T-helper 9 cell (primary cell): ENCODE measurements around the gene VCX2.
"Not testable (repeated sequence)": the region's sequence is repeated elsewhere in the genome, so short reads cannot be mapped to it uniquely, and the experiment has no call there.

Source experiments
- DNase-seq: peaks from one replicate; pipeline ENCODE4 v3.0.0-alpha.2; 2020
- total RNA-seq, 2 donors: gene quantifications; one replicate each; lab custom pipeline; 2026; lab: John Stamatoyannopoulos, UW

VCX2 gene
- 0 reads per million in 2 donors for total RNA-seq

- DNase-seq: not testable (repeated sequence)
These were observed at the start of gene VCX2 for GRCh38 chrX:8171169-8171568. Gene VCX2 (minus strand): TSS chrX:8171267. CDS start chrX:8170643, 624 bp downstream.

DNA sequence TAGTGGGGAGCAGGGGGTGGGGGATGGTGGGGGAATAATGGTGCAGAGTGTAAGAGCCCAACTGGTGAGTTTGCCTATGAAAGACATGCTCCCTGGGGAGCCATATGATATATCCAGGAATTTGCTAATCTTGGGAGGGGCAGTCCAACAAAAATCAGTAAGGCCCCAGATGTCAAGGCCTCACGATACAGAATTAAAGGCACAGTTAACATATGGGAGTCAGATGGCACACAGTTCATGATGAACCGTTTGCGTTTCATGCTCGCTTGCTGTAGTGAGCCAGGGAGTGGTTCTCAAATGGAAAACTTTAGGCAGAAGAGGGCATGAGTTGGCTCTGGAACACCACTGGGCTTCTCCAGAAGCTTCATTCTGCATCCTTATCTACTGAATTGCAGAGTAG, 33.9 kb upstream of the VCX2 start:
- no peak for DNase-seq

DNA sequence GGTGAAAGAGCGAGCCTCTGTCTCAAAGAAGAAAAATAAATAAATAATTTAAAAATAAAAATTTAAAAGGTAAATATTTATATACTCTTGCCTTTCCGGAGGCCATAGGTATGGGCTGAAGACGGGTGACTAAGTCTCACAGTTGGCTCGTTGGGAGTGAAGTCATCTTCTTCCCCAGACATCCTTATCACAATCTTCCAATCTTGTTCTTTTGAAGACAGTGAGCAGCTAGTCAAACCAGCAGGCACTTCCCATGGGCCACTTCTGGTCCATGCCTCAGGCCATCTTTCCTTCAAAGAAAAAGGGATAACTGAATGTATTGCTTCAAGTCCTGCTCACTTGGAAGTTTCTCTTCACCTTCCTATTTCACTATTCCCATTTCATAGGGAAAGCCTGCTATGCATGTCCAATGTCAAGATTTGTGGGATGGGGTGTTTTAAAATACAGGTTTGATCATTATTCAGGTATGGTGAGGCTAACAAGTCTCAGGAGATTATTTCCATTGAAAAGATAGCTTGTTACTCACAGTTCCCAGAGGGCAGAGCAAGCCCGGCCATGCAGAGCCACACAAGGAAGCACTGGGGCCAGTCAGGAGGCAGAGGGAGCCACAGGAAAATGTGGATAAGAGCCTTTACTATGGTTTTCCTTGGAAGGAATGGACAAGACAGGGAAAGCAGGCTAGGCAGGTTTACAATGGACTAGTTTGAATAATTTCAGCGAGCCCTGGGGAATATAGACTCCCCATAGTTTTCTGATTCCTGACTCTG, 33.3 kb upstream of the VCX2 start:
- DNase-seq: no peak

DNA sequence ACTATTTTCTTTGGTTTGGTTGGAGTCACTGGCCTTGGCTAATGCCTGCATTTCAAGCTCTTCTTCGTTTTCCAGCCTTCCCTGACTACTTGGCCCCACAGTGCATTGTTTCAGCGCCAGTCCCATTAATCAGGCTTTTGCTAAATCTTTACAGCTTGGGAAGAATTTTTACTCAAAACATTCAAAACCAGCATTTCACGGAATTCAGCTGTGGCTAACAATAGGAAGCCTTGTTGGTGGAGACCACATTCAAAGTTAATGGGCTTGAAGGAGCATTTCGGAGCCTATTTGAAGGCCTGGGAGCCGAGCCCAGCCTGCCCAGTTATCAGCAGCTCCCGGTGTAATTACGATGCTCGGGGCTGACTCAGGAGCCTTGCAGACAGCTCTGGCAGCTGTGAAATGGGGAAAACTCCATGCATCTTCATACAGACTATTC, 30.8 kb upstream of the VCX2 start:
- no peak for DNase-seq

- DNase-seq: no peak
These were observed 25.7 kb upstream of the VCX2 start for GRCh38 chrX:8196776-8197175.

- no peak for DNase-seq
These were observed 23.1 kb upstream of the VCX2 start for GRCh38 chrX:8194216-8194615.

DNA sequence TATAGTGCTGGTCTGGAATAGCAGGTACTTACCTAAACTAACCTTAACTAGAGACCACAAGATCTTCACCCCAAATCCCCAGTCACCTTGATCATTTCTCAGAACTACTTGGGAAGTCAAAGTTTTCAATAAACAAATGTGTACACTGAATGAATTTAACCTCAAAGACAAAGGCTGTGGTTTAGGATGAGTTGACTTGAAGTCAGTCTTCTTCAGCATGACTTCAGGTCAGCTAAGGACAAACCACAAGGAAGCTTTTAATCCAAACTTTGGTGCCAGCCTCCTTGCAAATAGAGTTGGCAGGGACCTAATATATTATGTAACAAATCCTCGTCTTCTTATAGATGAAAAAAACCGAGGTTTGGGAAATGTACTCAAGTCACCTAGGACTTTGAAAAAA, 21.2 kb upstream of the VCX2 start:
- DNase-seq: no peak

DNA sequence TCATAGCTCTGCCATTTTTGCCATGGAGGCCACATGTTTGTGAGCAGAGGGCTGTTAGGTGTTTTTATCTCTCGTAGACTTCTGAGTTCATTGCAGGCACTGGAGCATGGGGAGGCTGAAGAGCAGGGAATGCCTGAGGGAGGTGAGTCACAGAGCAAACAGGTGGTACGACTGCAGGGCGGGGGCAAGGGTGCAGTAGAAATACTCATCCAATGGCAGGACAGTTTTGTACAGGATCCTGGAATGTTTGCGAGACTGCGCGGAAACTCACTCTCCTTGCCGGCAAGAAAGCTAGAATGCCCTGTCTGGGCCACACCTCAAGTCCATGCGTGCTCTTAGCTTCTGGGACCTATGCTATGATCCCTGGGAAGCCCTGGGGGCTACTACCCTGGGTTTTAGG, 20.0 kb upstream of the VCX2 start:
- no peak for DNase-seq

DNA sequence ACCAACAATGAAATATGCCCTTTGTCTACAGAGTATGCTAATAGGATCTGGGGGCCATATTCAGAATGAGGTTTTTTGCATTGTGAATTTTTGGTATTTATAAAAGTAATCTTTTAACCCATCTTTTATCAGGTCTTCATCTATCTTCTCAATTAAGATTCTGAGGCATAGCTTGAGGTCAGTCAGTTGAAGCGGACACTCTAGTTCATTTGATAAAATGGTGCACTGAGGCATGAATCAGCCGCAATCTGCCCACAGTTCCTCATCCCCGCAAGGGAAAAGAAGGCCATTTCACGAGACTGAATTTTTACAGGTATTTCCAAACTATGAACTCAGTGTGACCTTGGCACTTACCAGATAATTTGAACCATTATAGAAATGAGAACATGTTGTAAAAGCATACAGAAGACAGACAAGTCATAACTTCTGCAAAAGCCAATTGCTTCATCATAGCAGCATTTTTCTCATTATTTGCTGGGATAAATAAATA, 19.3 kb upstream of the VCX2 start:
- DNase-seq: no peak

GRCh38 chrX:8189096-8189830, 18.2 kb upstream of the VCX2 start:
- DNase-seq: no peak

GRCh38 chrX:8183346-8183745, 12.3 kb upstream of the VCX2 start:
- no peak for DNase-seq

DNA sequence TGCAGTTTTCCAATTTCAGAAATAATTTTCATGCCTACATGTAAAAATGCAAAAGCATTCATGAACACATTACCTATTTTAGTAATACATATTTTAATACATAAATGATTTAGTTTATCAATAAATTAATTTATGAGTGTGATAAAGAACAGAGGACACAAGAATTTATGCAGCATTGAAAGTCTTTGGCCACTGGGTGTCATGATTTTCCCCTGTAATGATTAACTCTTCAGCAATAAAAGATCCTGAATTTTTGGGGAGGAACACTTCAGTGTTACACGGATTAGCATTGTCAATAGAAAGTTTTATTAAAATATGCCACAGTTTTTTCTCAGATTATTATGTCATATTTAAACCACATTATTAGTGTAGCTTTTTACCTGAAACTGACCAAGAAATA, 8.6 kb upstream of the VCX2 start:
- no peak for DNase-seq

GRCh38 chrX:8154011-8154410, 17.1 kb downstream of the VCX2 start:
- DNase-seq: not testable (repeated sequence)

- DNase-seq: no peak
These were observed 23.8 kb downstream of the VCX2 start for GRCh38 chrX:8147226-8147625.

GRCh38 chrX:8144925-8145324, 26.1 kb downstream of the VCX2 start:
- no peak for DNase-seq

DNA sequence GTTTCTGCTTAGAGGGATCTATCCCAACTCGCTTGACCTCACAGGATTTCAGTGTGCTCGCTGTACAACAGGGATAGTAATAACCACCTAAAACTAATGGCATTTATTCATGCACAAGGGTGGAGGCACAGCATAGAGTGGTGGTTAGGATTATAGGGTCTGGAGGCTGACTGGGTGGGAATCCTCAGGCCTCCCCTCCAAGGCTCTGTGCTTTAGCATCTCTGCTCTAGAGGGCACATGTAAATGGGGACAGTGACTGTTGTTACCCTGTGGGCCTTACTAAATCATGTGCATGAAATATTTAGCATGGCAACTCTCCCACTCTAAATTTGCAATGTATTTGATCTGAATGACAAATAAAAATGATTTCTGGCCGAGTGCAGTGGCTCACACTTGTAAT, 29.2 kb downstream of the VCX2 start:
- DNase-seq: no peak

- DNase-seq: no peak
These were observed 29.9 kb downstream of the VCX2 start for GRCh38 chrX:8140986-8141744.

GRCh38 chrX:8139716-8140115, 31.4 kb downstream of the VCX2 start:
- DNase-seq: no peak

DNA sequence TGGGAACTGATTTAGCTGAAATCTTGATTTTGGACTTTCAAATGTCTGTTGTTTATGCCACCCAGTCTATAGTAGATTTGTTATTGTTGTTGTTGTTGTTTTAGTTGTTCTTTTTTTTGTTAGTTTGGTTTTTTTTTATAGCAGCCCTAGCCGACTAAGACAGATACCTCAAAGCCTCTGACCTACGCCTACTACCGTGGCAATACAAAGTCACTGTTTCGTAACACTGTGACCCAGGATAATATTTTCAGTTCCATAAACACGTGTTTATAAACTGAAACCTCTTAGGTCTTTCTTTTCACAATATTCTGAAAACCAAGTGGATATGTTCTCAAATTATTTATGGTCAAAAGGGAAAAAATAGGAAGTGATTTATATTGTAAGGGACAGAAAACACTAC, 32.8 kb downstream of the VCX2 start:
- no peak for DNase-seq

GRCh38 chrX:8126648-8127047, 44.4 kb downstream of the VCX2 start:
- no peak for DNase-seq

GRCh38 chrX:8126092-8126491, 45.0 kb downstream of the VCX2 start:
- DNase-seq: no peak

DNA sequence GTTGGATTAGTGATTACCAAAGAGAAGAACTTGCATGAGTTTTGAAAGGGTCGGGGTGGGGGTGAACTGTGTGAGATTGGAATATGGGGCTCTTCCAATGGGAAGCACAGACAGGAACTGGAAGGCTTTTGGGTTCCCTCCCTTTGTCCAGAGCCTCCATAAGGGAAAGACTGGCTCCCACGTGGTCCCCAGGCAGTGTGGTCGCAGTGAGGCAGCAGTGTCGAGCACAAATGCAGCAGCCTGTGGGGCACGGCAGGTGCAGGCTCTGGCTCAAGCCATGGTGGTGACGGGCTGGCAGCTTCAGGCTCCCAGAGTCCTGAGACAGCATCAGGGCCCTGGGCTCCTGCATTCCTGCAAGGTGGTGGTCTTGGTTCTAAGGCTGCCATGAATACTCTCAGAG, 45.5 kb downstream of the VCX2 start:
- no peak for DNase-seq

GRCh38 chrX:8122538-8122937, 48.5 kb downstream of the VCX2 start:
- DNase-seq: no peak
